ENCODE data around the gene DDC.

DNA sequence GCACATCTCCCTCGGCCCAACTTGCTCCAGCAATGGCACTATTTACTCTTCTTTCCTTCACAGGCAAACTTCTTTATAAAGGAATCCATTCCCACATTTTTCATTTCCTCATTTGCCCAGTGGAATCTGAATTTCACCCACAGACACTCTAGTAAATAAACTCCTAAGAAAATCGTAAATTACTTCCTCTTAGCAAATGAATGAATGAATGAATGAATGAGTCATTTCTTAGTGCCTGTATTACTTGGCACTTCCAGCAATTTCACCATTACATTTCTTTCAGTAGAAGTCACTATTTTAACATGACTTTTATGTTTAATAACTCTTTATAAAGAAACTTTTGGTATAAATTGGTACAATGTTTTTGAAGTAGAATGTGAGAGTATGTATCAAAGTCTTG is 55.7 kb downstream of the DDC start:
- TF ChIP-seq, protein P1, sequence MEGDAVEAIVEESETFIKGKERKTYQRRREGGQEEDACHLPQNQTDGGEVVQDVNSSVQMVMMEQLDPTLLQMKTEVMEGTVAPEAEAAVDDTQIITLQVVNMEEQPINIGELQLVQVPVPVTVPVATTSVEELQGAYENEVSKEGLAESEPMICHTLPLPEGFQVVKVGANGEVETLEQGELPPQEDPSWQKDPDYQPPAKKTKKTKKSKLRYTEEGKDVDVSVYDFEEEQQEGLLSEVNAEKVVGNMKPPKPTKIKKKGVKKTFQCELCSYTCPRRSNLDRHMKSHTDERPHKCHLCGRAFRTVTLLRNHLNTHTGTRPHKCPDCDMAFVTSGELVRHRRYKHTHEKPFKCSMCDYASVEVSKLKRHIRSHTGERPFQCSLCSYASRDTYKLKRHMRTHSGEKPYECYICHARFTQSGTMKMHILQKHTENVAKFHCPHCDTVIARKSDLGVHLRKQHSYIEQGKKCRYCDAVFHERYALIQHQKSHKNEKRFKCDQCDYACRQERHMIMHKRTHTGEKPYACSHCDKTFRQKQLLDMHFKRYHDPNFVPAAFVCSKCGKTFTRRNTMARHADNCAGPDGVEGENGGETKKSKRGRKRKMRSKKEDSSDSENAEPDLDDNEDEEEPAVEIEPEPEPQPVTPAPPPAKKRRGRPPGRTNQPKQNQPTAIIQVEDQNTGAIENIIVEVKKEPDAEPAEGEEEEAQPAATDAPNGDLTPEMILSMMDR (IDR thresholded peaks at IDR 0.05): no peak
- no peak for TF ChIP-seq POLR2A (IDR thresholded peaks at IDR 0.05)

Measured in esophagus squamous epithelium (tissue), 4 donors.